ENCODE measurements around the gene ATG5.

Gene ATG5

GRCh38 chr6:106325336-106326178 lies at the start of gene ATG5:
Gene ATG5 (minus strand): TSS chr6:106325760. CDS start chr6:106316208, 9,552 bp downstream.
- peak; percentile 100 for DNase-seq (ENCODE audit: low spot score)

DNA sequence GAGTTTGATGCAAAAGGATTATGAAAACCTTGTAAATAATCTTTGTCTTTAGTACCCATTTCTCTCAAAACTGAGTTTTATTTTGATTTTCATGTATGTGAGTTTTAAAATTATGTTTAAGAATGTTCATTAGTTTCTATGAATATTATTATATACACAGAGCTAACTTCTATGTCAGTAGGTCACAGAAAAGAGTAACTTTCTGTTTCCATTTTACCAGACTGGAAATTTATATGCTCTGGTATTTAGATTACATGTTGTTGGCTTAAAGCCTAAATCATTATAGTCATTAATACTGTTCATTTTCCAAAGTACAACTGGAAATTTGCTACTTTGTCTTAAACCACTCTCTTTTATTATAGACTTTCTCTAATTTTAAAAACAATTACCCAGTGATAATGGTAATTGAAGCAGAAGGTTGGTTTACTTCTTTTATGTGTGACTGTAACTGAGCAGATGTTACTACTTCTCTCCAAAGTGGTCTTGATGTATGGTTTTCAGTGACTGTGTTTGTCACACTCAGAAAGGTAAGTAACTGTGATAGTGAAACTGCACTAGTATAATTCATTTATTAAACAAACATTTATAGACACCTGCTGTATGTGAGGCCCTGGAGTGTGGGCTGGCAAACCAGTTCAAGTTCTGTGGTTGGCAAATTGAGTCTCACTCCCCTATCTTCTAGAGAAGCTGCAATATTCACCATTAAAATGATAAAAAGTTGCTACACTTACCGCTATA lies 48.1 kb upstream of the ATG5 start:
- no peak for DNase-seq (ENCODE audit: low spot score)

DNA sequence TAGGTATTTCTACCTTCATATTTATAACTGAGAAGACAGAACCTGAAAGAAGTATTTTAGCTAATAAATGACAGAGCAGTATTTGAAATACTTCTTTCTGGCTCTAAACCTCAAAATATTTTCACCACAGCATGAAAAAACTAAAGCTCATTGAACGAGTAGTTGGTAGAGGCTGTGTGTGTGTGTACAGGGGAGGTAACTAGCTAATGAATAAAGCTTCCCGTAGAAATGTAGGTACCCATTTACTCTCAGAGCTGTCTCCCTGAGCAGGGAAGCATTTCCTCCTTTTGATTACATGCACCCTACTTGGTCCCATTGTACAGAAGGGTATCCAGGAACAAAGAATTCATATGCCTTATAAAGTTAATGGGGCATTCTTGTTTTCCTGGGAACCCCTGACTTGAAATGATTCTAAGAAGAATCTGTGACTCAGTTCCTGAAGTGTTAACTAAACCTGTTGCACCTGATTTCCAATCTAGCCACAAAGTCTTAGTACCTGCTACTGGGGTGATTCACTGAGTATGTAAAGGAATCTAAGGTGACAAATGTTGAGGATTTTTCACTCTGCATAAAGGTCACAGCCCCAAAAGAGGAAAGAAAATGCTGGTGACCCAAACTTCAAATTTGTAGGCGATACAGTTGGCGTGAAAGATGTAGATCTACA lies 47.4 kb upstream of the ATG5 start:
- no peak for DNase-seq (ENCODE audit: low spot score)

GRCh38 chr6:106370639-106371038 lies 45.1 kb upstream of the ATG5 start:
- DNase-seq (ENCODE audit: low spot score) = no peak

DNA sequence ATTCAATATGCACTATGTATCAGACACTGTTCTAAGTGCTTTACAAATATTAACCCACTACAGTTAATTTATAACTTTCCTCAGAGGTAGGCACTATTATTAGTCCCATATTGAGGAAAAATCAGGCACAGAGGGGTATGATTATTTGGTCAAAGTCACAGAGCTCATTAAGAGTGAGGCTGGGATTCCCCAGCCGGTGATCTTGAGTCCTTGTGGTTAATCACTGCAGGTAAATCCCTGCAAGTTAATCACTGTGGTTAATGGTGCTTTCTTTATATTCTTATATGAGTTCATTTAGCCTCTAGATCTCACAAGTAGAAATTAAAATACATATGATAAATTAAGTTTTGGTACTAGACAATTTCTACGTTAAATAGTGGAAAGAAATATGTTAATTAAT lies 44.2 kb upstream of the ATG5 start:
- no peak for DNase-seq (ENCODE audit: low spot score)

DNA sequence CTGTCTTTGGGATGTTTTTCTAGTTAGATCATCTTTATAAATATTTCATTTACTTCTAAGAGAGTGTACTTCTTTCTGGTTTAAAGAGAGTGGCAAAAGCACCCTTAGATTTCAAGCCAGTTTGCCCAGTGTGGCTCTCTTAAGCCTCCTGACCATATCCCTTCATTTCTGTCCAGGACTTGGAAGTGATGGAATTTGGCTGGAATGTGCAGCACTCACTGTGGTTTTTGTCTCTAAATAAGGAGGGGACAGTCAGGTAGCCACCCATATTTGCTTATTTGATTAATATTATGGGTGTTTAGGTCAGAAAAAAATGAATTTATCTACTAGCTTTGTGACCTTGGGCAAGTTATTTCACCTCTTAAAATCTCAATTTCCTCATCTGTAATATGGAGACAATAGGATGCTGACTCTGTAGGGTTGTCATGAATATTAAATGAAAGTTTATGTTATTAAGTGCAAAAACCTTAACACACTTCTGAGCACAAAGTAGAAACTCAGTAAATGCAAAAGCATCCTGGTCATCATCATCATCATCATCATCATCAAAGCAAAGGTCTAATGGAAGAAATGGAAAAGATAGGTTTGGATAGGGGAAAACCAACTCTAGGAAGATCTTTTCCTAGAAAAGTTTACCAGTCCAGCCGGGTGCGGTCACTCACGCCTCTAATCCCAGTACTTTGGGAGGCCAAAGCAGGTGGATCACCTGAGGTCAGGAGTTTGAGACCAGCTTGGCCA lies 38.0 kb upstream of the ATG5 start:
- no peak for DNase-seq (ENCODE audit: low spot score)

GRCh38 chr6:106360989-106361430 lies 35.5 kb upstream of the ATG5 start:
- peak; percentile 5 for DNase-seq (ENCODE audit: low spot score)

DNA sequence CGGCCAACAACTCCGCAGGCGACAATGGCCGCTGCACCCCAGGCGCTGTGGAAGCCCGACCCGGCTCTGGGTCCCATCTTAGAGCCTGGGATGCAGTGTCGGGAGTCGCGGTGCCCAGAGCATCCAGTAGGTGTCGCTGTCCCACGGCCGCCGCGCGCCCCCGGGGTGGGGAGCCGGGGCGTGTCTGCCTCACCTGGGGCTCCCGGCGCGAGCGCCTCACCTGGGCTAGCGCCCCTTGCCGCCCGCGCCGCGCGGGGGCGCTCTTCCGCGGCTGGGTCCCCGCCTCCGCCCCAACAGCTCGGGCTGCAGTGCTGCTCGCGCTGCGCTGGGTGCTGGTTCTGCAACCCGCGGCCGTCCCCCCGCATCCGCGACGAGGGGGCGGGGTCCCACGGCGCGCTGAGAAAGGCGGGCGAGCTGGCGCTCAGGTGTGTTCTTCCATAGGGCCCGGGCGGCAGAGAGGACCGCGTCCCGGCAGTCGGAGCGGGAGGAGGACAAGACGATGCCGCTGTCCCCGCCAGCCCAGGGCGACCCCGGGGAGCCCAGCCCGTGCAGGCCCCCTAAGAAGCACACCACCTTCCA lies 34.9 kb upstream of the ATG5 start, which contains the start of gene CRYBG1:
TSS of gene CRYBG1 (plus strand) at position 308 of the 579 bp plus-strand sequence. CDS start at position 500, 192 bp downstream.
- DNase-seq (ENCODE audit: low spot score) = peak; percentile 73

GRCh38 chr6:106359959-106360409 lies 34.4 kb upstream of the ATG5 start:
- no peak for DNase-seq (ENCODE audit: low spot score)

DNA sequence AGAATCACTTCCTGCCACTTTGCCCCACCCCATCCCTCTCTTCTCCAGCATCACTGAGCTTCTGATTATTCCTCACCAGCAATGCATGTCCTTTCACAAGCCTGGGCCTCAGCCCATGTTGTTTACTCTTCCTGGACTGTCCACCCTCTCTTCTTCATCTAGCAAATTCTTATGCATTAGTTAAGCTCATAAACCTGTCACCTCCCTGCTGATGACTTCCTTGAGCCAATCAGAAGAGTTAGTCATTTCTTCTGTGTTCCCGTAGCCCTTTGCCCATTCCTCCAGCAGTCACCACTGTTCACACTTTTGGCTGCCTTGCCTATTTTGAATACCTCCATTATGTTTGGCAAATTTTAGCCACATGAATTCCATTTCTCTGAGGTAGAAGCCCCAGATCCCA lies 30.8 kb upstream of the ATG5 start:
- DNase-seq (ENCODE audit: low spot score) = no peak

DNA sequence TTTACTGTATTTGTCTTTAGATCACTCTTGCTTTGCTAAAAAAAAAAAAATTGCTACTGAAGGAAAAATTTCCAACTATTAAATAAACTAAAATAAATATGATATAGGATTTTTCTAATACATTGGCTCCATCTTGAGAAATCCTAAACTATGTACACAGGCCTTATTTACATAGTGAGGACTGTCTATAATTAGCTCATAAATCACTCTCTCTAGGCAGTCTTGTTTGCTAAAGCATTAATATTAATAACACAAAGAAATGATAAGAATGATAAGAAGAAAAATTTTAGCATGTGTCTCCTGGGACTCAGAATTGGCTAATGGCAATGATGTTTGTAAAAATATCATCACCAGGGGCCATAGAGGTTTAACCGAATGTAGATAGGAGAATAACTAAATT lies 21.7 kb upstream of the ATG5 start:
- no peak for DNase-seq (ENCODE audit: low spot score)

- peak; percentile 68 for DNase-seq (ENCODE audit: low spot score)
Measured at GRCh38 chr6:106339334-106340029, 13.9 kb upstream of the ATG5 start.

DNA sequence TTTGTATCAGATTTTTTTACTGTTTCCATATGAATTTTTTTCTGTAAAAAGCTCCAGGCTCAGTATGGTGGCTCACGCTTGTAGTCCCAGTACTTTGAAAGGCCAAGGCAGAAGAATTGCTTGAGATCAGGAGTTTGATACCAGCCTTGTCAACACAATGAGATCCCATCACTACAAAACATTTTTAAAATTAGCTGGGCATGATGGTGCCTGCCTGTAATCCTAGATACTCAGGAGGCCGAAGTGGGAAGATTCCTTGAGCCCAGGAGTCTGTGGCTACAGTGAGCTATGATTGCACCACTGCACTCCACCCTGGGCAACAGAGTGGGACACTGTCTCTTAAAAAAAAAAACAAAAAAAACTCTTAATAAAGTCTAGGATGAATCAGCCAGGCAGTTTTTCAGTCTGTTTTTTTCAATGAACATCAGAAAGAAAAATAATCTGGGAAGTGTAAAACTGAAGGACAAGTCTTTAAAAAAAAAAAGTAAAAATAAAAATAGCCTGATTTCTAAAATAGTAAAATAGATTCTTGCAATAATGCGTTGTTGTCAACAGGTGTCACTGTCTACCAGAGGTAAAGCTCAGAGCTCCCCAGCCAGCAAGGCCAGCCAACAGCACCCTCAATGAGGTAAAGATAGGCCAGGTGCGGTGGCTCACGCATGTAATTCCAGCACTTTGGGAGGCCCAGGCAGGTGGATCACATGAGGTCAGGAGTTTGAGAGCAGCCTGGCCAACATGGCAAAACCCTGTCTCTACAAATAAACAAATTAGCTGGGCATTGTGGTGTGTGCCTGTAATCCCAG lies 9.3 kb upstream of the ATG5 start:
- DNase-seq (ENCODE audit: low spot score) = peak; percentile 69

DNA sequence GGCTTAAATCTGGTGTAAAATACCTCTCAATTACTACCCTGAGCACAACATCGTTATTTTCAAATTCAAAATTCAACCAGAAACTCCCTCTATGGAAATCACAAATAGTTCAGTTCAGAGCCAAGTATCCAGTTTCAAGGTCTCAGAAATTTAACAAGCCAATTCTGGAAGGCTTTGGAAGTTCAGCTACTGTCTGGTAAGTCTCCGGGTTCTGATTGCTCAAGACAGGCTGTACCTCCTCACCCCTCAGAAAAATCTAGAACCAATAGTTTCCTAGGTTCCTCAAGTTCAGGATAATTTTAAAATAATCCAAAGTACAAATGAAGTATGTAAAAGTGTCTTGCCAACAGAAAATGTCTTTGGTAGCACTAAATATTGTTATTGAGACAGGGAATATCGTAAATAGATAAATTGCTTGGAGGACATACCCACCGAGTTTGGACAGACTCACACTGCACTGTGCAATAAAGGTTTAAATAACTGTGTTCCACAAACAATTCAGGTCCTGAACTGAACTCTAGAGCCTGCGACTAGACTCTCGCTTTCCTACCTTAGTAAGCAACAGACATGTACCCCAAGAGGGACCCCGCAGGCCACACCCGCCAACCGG lies 729 bp downstream of the ATG5 start:
- DNase-seq (ENCODE audit: low spot score) = no peak

GRCh38 chr6:106321940-106322339 lies 3.6 kb downstream of the ATG5 start:
- DNase-seq (ENCODE audit: low spot score) = no peak

DNA sequence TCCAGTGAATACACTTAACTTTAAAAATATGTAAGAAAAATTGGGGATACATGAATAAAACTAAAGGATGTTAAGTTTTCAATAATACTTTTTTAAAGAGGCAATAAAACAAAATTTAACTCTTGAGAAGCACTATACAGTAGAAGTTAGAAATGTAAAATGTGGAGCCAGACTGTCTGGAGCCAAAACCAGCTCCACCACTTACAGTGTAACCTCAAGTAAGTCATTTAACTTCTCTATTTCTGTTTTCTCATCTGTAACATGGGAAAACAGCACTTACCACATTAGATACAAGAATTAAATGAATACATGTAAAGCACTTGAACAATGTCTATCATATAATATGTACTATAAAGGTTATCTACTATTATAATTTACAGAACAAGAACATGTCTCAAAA lies 6.7 kb downstream of the ATG5 start:
- DNase-seq (ENCODE audit: low spot score) = no peak

DNA sequence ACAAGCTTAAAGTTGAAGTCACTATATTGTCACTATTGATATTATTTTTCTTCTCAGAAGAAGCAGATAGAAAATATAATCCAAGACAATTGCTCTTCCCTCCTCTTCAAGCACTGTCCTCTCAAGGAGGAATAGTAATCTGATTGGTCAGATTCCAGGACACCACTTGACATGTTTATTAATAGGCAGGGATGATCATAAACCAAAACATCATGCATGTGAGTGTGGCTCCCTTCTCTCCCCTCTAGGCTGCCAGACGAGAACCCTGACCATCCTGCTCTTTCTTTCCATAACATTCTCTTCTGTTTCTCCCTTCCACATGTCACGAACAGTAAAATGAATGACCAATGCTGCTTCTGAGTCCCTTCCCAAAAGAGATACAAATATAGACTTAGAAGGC lies 7.5 kb downstream of the ATG5 start:
- DNase-seq (ENCODE audit: low spot score) = no peak

DNA sequence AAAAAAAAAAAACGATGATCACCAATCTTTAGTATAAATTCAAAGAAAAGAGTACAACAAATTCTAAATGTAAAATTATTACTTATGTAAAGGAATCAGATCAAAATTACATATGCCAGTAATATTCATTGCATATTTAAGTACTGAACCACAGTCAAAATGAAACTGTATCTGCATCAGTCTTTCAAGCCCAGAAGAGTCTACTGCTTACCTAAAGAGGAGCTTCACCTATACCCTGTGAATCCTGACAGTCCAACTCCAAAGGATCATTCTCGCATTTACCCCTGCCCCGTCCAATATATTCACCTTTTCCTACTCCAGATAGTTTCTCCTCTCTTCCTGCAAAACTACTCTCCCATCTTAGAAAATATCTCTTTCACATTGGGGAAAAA lies 9.2 kb downstream of the ATG5 start:
- DNase-seq (ENCODE audit: low spot score) = no peak

GRCh38 chr6:106315765-106316374 lies 9.7 kb downstream of the ATG5 start:
- DNase-seq (ENCODE audit: low spot score) = peak; percentile 19

All from CD4-positive, alpha-beta T cell treated with Interleukin-2 at 100 ng/mL for 4 hours (primary cell).